Measurements from ENCODE around the gene PDYN.

Gene PDYN

GRCh38 chr20:2004171-2004570 lies 10.3 kb upstream of the PDYN start:
- Mint-ChIP-seq H3K27me3 (ENCODE audit: low read depth) (peaks cover 3% of the 10 kb centered on the region), H3K4me1 (ENCODE audit: low read depth) (no peaks in the 10 kb centered on the region), H3K36me3 (ENCODE audit: low read depth) (no peaks in the 10 kb centered on the region), H3K27ac (no peak overlapping the region), H3K9me3 (no peaks in the 10 kb centered on the region), H3K4me3 (no peak overlapping the region)
- no peak for DNase-seq (ENCODE audit: low spot score)

GRCh38 chr20:2002365-2002764 lies 8.5 kb upstream of the PDYN start:
- H3K27ac Mint-ChIP-seq, result no peak overlapping the region
- peaks cover 3% of the 10 kb centered on the region for H3K27me3 Mint-ChIP-seq (ENCODE audit: low read depth)
- H3K4me3 Mint-ChIP-seq, result no peak overlapping the region
- DNase-seq (ENCODE audit: low spot score), result no peak
- no peaks in the 10 kb centered on the region for H3K36me3 Mint-ChIP-seq (ENCODE audit: low read depth)
- no peaks in the 10 kb centered on the region for H3K9me3 Mint-ChIP-seq
- no peaks in the 10 kb centered on the region for H3K4me1 Mint-ChIP-seq (ENCODE audit: low read depth)

- Mint-ChIP-seq H3K4me3 (no peak overlapping the region), H3K36me3 (ENCODE audit: low read depth) (no peaks in the 10 kb centered on the region), H3K27me3 (ENCODE audit: low read depth) (peaks cover 3% of the 10 kb centered on the region), H3K4me1 (ENCODE audit: low read depth) (no peaks in the 10 kb centered on the region), H3K9me3 (no peaks in the 10 kb centered on the region), H3K27ac (no peak overlapping the region)
- DNase-seq (ENCODE audit: low spot score), result no peak
Observed at GRCh38 chr20:2001119-2001518, 7.3 kb upstream of the PDYN start.

- no peak overlapping the region for H3K27ac Mint-ChIP-seq
- H3K4me3 Mint-ChIP-seq, result no peak overlapping the region
- H3K36me3 Mint-ChIP-seq (ENCODE audit: low read depth), result no peaks in the 10 kb centered on the region
- H3K9me3 Mint-ChIP-seq, result no peaks in the 10 kb centered on the region
- H3K27me3 Mint-ChIP-seq (ENCODE audit: low read depth), result peaks cover 3% of the 10 kb centered on the region
- no peaks in the 10 kb centered on the region for H3K4me1 Mint-ChIP-seq (ENCODE audit: low read depth)
- DNase-seq (ENCODE audit: low spot score), result no peak
Observed at GRCh38 chr20:2000285-2000684, 6.4 kb upstream of the PDYN start.

DNA sequence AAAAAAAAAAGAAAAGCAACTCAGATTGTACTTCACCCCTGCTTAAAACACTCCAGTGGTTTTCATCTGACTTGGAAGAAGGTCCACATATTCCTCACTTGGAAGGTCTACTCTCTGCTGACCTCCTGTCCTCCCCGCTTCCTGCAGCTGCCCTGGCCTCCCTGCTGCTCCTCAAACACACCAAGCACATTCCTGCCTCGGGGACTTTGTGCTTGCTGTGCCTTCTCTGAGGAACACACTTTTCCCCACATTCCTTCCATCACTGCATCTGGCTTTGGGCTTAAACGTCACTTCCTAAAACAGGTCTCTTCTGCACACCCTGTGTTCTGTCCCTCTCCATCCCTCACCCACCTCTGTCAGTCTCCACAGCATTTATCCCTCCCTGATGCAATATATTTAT lies 4.9 kb upstream of the PDYN start:
- Mint-ChIP-seq H3K4me1 (ENCODE audit: low read depth) (no peaks in the 10 kb centered on the region), H3K27ac (no peak overlapping the region), H3K27me3 (ENCODE audit: low read depth) (peaks cover 9% of the 10 kb centered on the region)

DNA sequence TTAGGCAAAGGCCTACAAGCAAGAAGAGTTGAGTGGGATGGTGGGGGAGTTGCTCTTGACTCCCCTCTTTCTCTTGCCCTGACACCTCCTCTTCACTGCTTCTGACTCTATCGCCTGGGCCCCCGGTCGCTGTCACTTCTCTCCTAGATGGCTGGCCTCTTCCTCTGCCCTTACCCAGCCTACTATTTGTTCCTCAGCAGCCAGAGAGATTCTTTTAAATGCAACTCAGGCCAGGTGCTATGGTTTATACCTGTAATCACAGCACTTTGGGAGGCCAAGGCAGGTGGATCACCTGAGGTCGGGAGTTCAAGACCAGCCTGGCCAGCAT lies 4.3 kb upstream of the PDYN start:
- Mint-ChIP-seq H3K4me1 (ENCODE audit: low read depth) (no peaks in the 10 kb centered on the region), H3K27me3 (ENCODE audit: low read depth) (peaks cover 11% of the 10 kb centered on the region), H3K27ac (no peak overlapping the region), H3K9me3 (no peaks in the 10 kb centered on the region), H3K36me3 (ENCODE audit: low read depth) (no peaks in the 10 kb centered on the region), H3K4me3 (no peak overlapping the region)
- DNase-seq (ENCODE audit: low spot score), result no peak

More for the DNA sequence above, 4.9 kb upstream of the PDYN start:
- Mint-ChIP-seq H3K36me3 (ENCODE audit: low read depth) (no peaks in the 10 kb centered on the region), H3K9me3 (no peaks in the 10 kb centered on the region), H3K4me3 (no peak overlapping the region)
- no peak for DNase-seq (ENCODE audit: low spot score)

- no peak for DNase-seq (ENCODE audit: low spot score)
- no peaks in the 10 kb centered on the region for H3K9me3 Mint-ChIP-seq
- H3K27me3 Mint-ChIP-seq (ENCODE audit: low read depth), result peaks cover 13% of the 10 kb centered on the region
- no peak overlapping the region for H3K27ac Mint-ChIP-seq
- no peaks in the 10 kb centered on the region for H3K4me1 Mint-ChIP-seq (ENCODE audit: low read depth)
- H3K4me3 Mint-ChIP-seq, result no peak overlapping the region
- H3K36me3 Mint-ChIP-seq (ENCODE audit: low read depth), result no peaks in the 10 kb centered on the region
Observed at GRCh38 chr20:1997483-1998192, 3.8 kb upstream of the PDYN start.

DNA sequence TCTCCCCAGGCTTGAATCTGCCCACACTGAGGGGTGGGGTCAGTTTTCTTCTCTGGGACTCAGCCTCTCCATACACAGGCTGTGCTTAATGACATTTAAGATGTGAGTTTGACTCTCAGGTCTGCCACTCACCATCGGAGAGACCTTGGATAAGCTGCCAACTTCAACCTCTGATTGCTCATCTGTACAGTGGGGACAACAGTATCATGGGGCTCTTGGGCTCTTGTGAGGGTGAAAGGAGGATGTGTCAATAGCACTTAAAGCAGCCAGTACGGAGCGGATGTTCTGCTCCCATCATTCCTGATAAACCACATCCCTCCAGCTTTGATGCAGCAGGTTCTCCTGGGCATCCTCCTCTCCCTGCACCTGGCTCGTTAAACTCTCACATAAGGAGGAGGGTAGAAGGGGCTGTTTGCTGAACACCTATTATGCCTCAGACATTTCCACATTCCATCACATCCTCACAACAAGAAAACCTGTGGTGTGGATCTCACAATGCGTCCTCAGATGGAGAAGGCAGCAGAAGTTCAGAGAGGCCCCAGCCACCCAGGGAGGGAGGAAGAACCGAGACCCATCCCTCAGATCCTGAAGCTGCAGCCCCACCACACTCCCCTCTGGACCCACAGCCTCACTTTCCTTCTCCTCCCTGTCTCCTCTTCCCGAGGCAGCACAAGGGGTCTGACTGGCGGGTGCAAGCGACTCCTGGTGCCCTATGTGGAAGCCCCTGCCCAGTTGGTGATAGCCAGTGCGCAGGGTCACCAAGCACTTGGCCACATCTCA lies 1.9 kb upstream of the PDYN start:
- Mint-ChIP-seq H3K36me3 (ENCODE audit: low read depth) (no peaks in the 10 kb centered on the region), H3K9me3 (no peaks in the 10 kb centered on the region), H3K4me1 (ENCODE audit: low read depth) (no peaks in the 10 kb centered on the region), H3K4me3 (no peak overlapping the region), H3K27me3 (ENCODE audit: low read depth) (peaks cover 21% of the 10 kb centered on the region), H3K27ac (no peak overlapping the region)
- DNase-seq (ENCODE audit: low spot score), result no peak

DNA sequence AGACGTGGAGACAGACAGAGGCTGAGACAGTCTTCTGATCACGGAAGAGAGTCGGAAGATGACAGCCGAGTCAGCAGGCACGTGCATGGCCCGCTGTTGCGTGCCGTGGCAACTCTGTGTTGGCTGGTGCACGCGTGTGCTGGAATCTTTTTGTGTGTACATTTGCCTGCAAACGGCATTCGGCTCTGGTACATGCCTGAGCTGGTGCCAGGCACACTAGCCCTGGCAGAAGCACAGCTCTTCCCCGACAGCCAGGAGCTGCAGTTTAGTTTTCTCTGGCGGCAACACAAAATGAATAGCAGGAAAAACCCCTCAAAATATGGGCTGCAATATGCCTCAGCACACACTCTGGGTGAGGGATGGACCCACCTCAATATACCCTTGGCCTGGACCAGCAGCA lies 769 bp upstream of the PDYN start:
- Mint-ChIP-seq H3K4me3 (no peak overlapping the region), H3K4me1 (ENCODE audit: low read depth) (no peaks in the 10 kb centered on the region), H3K36me3 (ENCODE audit: low read depth) (no peaks in the 10 kb centered on the region), H3K27ac (no peak overlapping the region), H3K27me3 (ENCODE audit: low read depth) (peaks cover 21% of the 10 kb centered on the region), H3K9me3 (no peaks in the 10 kb centered on the region)
- no peak for DNase-seq (ENCODE audit: low spot score)

DNA sequence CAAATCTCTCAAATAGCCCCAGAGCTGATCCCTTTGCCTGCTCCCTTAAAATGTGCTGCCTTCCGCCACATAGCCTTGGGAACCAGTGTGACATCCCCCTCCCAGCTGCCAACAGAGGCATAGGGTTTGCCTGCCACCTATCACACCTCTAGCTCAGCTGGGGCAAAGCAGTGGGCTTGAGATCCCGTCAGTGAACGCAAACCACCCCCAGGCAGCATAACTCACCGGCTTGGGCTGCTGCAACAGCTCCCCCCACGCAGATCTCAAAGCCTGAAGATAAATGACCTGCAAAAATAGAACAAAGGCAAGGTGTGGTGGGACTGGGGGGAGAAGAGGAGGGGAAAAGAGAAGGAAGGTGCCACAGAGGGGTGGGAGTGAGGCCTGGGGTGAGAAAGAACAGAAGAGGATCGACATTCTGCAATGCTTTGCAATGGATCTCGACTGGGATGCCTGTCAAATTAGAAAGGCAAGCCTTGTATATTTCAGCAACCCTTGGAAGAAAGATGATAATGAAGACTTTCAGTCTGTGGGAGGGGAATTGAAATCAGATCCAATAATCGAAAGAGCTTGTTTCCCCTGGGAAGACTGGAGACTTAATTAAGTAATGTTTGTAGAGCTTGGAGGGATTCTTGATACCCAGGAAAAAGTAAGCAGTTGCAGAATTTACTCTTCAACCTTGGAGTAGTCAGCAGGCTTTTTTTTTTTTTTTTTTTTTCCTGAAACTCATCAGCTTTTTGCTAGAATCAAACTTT lies 1.3 kb downstream of the PDYN start:
- Mint-ChIP-seq H3K36me3 (ENCODE audit: low read depth) (no peaks in the 10 kb centered on the region), H3K4me1 (ENCODE audit: low read depth) (no peaks in the 10 kb centered on the region), H3K27me3 (ENCODE audit: low read depth) (peaks cover 24% of the 10 kb centered on the region), H3K9me3 (no peaks in the 10 kb centered on the region), H3K27ac (no peak overlapping the region), H3K4me3 (no peak overlapping the region)
- DNase-seq (ENCODE audit: low spot score), result no peak

DNA sequence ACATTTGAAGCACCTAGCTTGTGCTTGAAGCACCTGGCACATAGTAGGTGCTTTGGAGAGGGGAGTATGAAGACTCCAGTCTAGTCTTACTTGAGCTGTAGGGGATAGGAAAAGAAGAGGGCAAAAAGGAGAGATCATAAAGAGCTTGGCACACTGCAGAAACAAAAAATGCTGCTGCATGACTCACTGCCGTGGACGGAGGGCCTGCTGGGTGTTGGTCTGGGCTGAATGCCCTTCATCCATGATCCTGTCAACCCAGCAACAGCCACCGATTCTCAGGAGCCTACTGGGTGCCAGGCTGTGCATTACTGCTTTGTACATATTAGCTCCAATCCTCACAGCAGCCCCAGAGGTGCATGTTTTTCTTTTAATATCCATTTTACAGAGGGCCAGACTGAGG lies 6.0 kb downstream of the PDYN start:
- no peaks in the 10 kb centered on the region for H3K36me3 Mint-ChIP-seq (ENCODE audit: low read depth)
- H3K4me3 Mint-ChIP-seq, result no peak overlapping the region
- H3K4me1 Mint-ChIP-seq (ENCODE audit: low read depth), result no peaks in the 10 kb centered on the region
- peaks cover 17% of the 10 kb centered on the region for H3K27me3 Mint-ChIP-seq (ENCODE audit: low read depth)
- DNase-seq (ENCODE audit: low spot score), result no peak
- H3K9me3 Mint-ChIP-seq, result no peaks in the 10 kb centered on the region
- H3K27ac Mint-ChIP-seq, result no peak overlapping the region

- Mint-ChIP-seq H3K4me3 (no peak overlapping the region), H3K27me3 (ENCODE audit: low read depth) (peaks cover 7% of the 10 kb centered on the region)
- DNase-seq (ENCODE audit: low spot score), result no peak
Observed at GRCh38 chr20:1983301-1983700, 10.6 kb downstream of the PDYN start.

DNA sequence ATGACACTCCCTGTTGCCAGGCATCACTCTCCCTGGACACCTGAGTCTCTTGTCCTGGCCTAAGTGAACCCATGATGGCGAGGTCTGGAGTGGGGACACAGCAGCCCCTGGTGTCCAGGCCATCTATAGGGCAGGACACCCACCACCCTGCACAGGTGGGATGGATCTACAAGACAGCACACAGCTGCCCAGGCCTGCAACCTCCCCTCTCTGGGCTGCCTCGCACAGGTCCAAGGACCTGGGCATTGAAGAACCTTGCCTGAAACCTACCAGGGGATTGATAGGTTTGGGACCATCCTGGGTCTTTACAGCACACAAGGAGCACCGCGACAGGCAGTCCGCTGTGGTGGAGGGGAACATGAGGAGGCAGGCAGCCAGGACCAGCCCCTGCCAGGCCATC lies 11.2 kb downstream of the PDYN start:
- Mint-ChIP-seq H3K27me3 (ENCODE audit: low read depth) (peaks cover 7% of the 10 kb centered on the region), H3K9me3 (no peaks in the 10 kb centered on the region), H3K4me1 (ENCODE audit: low read depth) (no peaks in the 10 kb centered on the region), H3K4me3 (no peak overlapping the region), H3K36me3 (ENCODE audit: low read depth) (no peaks in the 10 kb centered on the region), H3K27ac (no peak overlapping the region)
- no peak for DNase-seq (ENCODE audit: low spot score)

More at GRCh38 chr20:1983301-1983700, 10.6 kb downstream of the PDYN start:
- H3K27ac Mint-ChIP-seq, result no peak overlapping the region
- no peaks in the 10 kb centered on the region for H3K9me3 Mint-ChIP-seq
- H3K36me3 Mint-ChIP-seq (ENCODE audit: low read depth), result no peaks in the 10 kb centered on the region
- H3K4me1 Mint-ChIP-seq (ENCODE audit: low read depth), result no peaks in the 10 kb centered on the region

DNA sequence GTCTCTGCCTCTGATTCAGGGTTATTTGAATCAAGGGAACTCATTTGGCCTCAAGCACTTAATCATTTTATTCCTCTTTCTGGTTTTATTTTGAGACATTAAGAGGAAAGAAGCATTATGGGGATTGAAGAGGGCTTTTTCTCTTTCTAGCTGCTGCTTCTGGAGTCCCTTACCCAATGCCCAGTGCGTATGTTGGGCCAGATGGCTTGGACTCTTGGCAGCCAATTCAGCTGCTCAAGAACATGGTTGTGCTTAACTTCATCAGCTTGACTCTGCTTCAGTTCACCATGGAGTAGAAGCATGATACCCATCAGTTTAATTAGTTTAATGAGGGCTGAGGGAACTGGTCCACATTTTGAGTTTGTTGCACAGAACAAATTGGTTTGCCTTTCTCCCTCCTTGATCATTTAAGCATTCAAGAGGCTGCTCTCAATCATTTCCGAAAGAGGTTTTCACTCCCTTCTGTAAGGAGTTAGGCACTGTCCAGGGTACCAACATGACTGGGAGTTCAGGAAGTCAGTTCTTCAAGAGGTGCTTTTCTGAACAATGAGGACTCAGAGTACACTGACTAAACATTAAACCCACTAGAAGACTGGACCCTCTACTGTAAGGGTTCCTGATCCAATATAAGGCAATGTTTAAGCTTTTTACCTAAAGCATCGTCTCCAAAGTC lies 14.6 kb downstream of the PDYN start:
- Mint-ChIP-seq H3K36me3 (ENCODE audit: low read depth) (no peaks in the 10 kb centered on the region), H3K27me3 (ENCODE audit: low read depth) (peaks cover 4% of the 10 kb centered on the region), H3K4me3 (no peak overlapping the region), H3K4me1 (ENCODE audit: low read depth) (no peaks in the 10 kb centered on the region), H3K9me3 (no peaks in the 10 kb centered on the region), H3K27ac (no peak overlapping the region)
- DNase-seq (ENCODE audit: low spot score), result no peak
